HepG2 (cell line): ENCODE data around the gene RILPL1. TPM values are rescaled to one million over a fixed set of nuclear protein-coding genes. Genes with fewer than 3 reads are reported as not detected.

ENCODE experiments used
- BHLHE40 ChIP-seq: IDR thresholded peaks from 2 replicates; pipeline ENCODE4 v1.6.1; 2011; ENCODE audit warnings: low read length, improper control_type of control experiment
- ELF3 ChIP-seq: IDR thresholded peaks from 2 replicates; pipeline ENCODE4 v1.6.1; 2016; ENCODE audit warnings: missing genetic modification reagents, missing compliant biosample characterization
- HNF4G ChIP-seq, 2 experiments: sonication (generic) in 1 of 2; formaldehyde crosslinking in 1 of 2; IDR thresholded peaks; 2 replicates each; pipeline versions ENCODE4 v1.4.0 to v1.6.1; 2011 to 2020; ENCODE audit warnings: borderline replicate concordance in 2 of 2, low read depth in 2 of 2, mild to moderate bottlenecking in 2 of 2, low read length in 1 of 2, missing genetic modification reagents in 1 of 2, moderate library complexity in 1 of 2
- JUN ChIP-seq: sonication (generic); formaldehyde crosslinking; IDR thresholded peaks from 2 replicates; pipeline ENCODE4 v1.4.0; 2020; ENCODE audit warnings: mild to moderate bottlenecking, missing genetic modification reagents
- MAZ ChIP-seq, 2 experiments: sonication (generic) in 1 of 2; formaldehyde crosslinking in 1 of 2; IDR thresholded peaks; 2 replicates each; pipeline versions ENCODE4 v1.5.0 to v1.6.1; 2012 to 2020; ENCODE audit warnings: low read depth in 2 of 2, mild to moderate bottlenecking in 2 of 2, borderline replicate concordance in 1 of 2, improper control_type of control experiment in 1 of 2, low read length in 1 of 2, missing genetic modification reagents in 1 of 2, moderate library complexity in 1 of 2
- MTA1 ChIP-seq: sonication (generic); formaldehyde crosslinking; IDR thresholded peaks from 2 replicates; pipeline ENCODE4 v1.4.0; 2020; ENCODE audit warnings: missing genetic modification reagents, mild to moderate bottlenecking, borderline replicate concordance
- MYC ChIP-seq: sonication (generic); formaldehyde crosslinking; IDR thresholded peaks from 2 replicates; pipeline ENCODE4 v1.9.0; 2021; ENCODE audit warnings: missing genetic modification reagents, borderline replicate concordance
- NR1H2 ChIP-seq: sonication (generic); formaldehyde crosslinking; IDR thresholded peaks from 2 replicates; pipeline ENCODE4 v1.8.1; 2022; ENCODE audit warnings: low read depth, missing genetic modification reagents, borderline replicate concordance
- NR2C2 ChIP-seq: sonication (generic); formaldehyde crosslinking; IDR thresholded peaks from 2 replicates; pipeline ENCODE4 v1.4.0; 2020; ENCODE audit warnings: missing genetic modification reagents, mild to moderate bottlenecking, moderate library complexity, borderline replicate concordance
- POGZ ChIP-seq: sonication (generic); formaldehyde crosslinking; IDR thresholded peaks from 2 replicates; pipeline ENCODE4 v1.4.0; 2020; ENCODE audit warnings: mild to moderate bottlenecking, missing genetic modification reagents
- SALL1 ChIP-seq: sonication (generic); formaldehyde crosslinking; IDR thresholded peaks from 2 replicates; pipeline ENCODE4 v1.8.0; 2022; ENCODE audit warnings: mild to moderate bottlenecking, missing genetic modification reagents
- TBX2 ChIP-seq: sonication (generic); formaldehyde crosslinking; IDR thresholded peaks from 2 replicates; pipeline ENCODE4 v1.5.0; 2020; ENCODE audit warnings: missing genetic modification reagents, mild to moderate bottlenecking, borderline replicate concordance
- ZBTB38 ChIP-seq: sonication (generic); formaldehyde crosslinking; IDR thresholded peaks from 2 replicates; pipeline ENCODE4 v1.5.1; 2020; ENCODE audit warnings: mild to moderate bottlenecking, missing genetic modification reagents
- ZNF121 ChIP-seq: sonication (generic); formaldehyde crosslinking; IDR thresholded peaks from 2 replicates; pipeline ENCODE4 v1.5.0; 2020; ENCODE audit warnings: mild to moderate bottlenecking, missing genetic modification reagents
- ZNF263 ChIP-seq: sonication (generic); formaldehyde crosslinking; IDR thresholded peaks from 2 replicates; pipeline ENCODE4 v1.4.0; 2020; ENCODE audit warnings: missing genetic modification reagents
- ZNF552 ChIP-seq: sonication (generic); formaldehyde crosslinking; IDR thresholded peaks from 2 replicates; pipeline ENCODE4 v1.9.0; 2022; ENCODE audit warnings: missing genetic modification reagents, mild to moderate bottlenecking, borderline replicate concordance
- polyA plus RNA-seq, 8 experiments: library from polyadenylated mRNA; depleted of rRNA in 3 of 8; stranded (reverse) in 7 of 8; unstranded in 1 of 8; fragments of >200 nt; fragmentation: Illumina TruSeq in 4 of 8; extraction: Trizol in 4 of 8; gene quantifications; 2 replicates each; pipeline versions ENCODE4 v1.2.1 to v1.2.3, GENCODE V29; 2011 to 2016; ENCODE audit warnings: low read depth in 4 of 8, missing spikeins in 1 of 8, mixed read lengths in 1 of 8; ENCODE audit not compliant: insufficient read depth in 1 of 8
- total RNA-seq, 5 experiments: library from RNA; depleted of rRNA; stranded (reverse); fragments of >200 nt; fragmentation: Illumina TruSeq; extraction: Trizol; gene quantifications; 2 replicates each; pipeline ENCODE4 v1.2.3, GENCODE V29; 2016; ENCODE audit warnings: low read depth in 1 of 5
- TF ChIP-seq, protein P1 (sequence below): sonication (generic); formaldehyde crosslinking; IDR thresholded peaks from 2 replicates; pipeline ENCODE4 v1.4.0; 2020; ENCODE audit warnings: mild to moderate bottlenecking, missing genetic modification reagents, borderline replicate concordance
- TF ChIP-seq, protein P2 (sequence below): sonication (generic); IDR thresholded peaks from 2 replicates; pipeline ENCODE4 v1.6.1; 2016; ENCODE audit warnings: low read depth, borderline replicate concordance
- TF ChIP-seq, protein P3 (sequence below): sonication (generic); formaldehyde crosslinking; IDR thresholded peaks from 2 replicates; pipeline ENCODE4 v1.5.1; 2020; ENCODE audit warnings: mild to moderate bottlenecking, moderate library complexity, missing genetic modification reagents
- TF ChIP-seq, protein P4 (sequence below): sonication (generic); formaldehyde crosslinking; IDR thresholded peaks from 2 replicates; pipeline ENCODE4 v1.5.0; 2020; ENCODE audit warnings: missing genetic modification reagents, mild to moderate bottlenecking, borderline replicate concordance

The RILPL1 gene
- total and polyA plus RNA-seq, 2 of the 13 experiments (the other 11 are each of a cell fraction or from before 2014, with no cell fraction given): 5.8 to 28.4 TPM

DNA sequence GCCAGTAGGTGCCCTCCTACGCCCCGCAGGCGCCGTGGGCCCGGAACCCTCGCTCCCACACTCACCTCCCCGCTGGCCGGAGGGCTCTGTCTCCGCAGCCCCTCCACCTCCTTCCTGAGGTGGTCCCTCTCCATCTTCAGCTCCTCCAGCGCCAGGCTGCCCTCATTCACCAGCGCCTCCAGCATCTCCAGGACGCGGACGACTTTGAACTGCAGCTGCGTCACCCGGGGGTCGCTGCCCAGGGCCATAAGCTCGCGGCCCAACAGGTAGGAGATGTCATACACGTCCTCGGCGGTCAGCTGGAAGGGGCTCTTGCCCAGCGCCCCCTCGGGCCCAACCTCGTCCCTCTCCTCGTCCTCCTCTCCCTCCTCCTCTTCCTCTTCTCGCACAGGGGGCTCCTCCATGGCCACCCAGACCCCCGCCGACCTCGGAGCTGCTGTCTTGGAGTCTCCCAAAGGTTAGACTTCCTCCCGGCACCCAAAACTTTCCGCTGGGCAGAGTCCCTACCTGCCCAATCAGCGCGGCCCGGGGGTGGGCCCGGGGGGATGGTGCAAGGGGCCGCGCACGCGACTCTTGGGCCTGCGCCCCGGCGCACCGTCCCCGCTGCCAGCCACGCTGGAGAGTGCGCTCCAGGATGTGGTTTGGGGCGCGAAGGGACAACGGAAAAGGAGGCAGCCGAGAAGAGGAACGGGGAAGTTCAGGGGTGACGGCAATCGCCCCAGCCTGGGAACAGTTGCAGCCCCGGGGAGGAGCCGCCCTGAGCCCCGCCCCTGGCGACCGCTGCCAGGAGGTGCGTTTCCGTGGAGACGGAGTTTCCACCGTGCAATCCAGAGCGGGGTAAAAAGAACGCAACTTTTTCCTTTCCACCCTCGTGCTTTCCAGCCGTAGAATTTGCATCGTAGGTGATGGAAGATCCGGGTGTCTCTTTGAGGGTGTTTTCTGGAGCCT lies 97.2 kb downstream of the RILPL1 start, which contains the start of gene RILPL2 (continued):
- peak; percentile 55; the same call in 1 of the 2 replicates for TF ChIP-seq TBX2 (CRISPR knock-in tag)
- peak; percentile 35; the same call in 1 of the 2 replicates for TF ChIP-seq ZBTB38 (CRISPR knock-in tag)
- TF ChIP-seq ZNF121: 0 out of 2 replicates have a peak, but pooled peaks have one; percentile 42
- 0 out of 2 replicates have a peak, but pooled peaks have one; percentile 75 for TF ChIP-seq ZNF552 (CRISPR knock-in tag)
- TF ChIP-seq, protein P1, sequence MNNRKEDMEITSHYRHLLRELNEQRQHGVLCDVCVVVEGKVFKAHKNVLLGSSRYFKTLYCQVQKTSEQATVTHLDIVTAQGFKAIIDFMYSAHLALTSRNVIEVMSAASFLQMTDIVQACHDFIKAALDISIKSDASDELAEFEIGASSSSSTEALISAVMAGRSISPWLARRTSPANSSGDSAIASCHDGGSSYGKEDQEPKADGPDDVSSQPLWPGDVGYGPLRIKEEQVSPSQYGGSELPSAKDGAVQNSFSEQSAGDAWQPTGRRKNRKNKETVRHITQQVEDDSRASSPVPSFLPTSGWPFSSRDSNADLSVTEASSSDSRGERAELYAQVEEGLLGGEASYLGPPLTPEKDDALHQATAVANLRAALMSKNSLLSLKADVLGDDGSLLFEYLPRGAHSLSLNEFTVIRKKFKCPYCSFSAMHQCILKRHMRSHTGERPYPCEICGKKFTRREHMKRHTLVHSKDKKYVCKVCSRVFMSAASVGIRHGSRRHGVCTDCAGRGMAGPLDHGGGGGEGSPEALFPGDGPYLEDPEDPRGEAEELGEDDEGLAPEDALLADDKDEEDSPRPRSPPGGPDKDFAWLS (CRISPR knock-in tag): 0 out of 2 replicates have a peak, but pooled peaks have one; percentile 78
- TF ChIP-seq NR2C2 (CRISPR knock-in tag): peak; percentile 72
- TF ChIP-seq, protein P2, sequence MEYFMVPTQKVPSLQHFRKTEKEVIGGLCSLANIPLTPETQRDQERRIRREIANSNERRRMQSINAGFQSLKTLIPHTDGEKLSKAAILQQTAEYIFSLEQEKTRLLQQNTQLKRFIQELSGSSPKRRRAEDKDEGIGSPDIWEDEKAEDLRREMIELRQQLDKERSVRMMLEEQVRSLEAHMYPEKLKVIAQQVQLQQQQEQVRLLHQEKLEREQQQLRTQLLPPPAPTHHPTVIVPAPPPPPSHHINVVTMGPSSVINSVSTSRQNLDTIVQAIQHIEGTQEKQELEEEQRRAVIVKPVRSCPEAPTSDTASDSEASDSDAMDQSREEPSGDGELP: peak; percentile 59; the same call in 1 of the 2 replicates
- TF ChIP-seq, protein P3, sequence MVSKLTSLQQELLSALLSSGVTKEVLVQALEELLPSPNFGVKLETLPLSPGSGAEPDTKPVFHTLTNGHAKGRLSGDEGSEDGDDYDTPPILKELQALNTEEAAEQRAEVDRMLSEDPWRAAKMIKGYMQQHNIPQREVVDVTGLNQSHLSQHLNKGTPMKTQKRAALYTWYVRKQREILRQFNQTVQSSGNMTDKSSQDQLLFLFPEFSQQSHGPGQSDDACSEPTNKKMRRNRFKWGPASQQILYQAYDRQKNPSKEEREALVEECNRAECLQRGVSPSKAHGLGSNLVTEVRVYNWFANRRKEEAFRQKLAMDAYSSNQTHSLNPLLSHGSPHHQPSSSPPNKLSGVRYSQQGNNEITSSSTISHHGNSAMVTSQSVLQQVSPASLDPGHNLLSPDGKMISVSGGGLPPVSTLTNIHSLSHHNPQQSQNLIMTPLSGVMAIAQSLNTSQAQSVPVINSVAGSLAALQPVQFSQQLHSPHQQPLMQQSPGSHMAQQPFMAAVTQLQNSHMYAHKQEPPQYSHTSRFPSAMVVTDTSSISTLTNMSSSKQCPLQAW (CRISPR knock-in tag): peak; percentile 46; the same call in 1 of the 2 replicates
- peak; percentile 79 for TF ChIP-seq BHLHE40
- TF ChIP-seq, protein P4, sequence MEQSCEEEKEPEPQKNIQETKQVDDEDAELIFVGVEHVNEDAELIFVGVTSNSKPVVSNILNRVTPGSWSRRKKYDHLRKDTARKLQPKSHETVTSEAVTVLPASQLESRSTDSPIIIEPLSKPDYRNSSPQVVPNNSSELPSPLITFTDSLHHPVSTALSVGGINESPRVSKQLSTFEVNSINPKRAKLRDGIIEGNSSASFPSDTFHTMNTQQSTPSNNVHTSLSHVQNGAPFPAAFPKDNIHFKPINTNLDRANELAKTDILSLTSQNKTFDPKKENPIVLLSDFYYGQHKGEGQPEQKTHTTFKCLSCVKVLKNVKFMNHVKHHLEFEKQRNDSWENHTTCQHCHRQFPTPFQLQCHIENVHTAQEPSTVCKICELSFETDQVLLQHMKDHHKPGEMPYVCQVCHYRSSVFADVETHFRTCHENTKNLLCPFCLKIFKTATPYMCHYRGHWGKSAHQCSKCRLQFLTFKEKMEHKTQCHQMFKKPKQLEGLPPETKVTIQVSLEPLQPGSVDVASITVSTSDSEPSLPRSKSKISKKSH (CRISPR knock-in tag): no peak
- TF ChIP-seq HNF4G (IDR thresholded peaks at IDR 0.05; ENCODE audit: borderline replicate concordance, low read depth, low read length): no peak
- TF ChIP-seq HNF4G (CRISPR knock-in tag; IDR thresholded peaks at IDR 0.05; ENCODE audit: borderline replicate concordance, low read depth): 0 out of 2 replicates have a peak, but pooled peaks have one; percentile 64
- TF ChIP-seq MYC: peak; percentile 67; the same call in 1 of the 2 replicates
- TF ChIP-seq NR1H2 (CRISPR knock-in tag): no peak
- peak; percentile 91; the same call in 1 of the 2 replicates for TF ChIP-seq MTA1
- TF ChIP-seq SALL1: peak; percentile 51; the same call in 1 of the 2 replicates
- TF ChIP-seq JUN (CRISPR knock-in tag): no peak
- peak; percentile 23; the same call in 1 of the 2 replicates for TF ChIP-seq MAZ (IDR thresholded peaks at IDR 0.05; ENCODE audit: borderline replicate concordance, low read depth, low read length)
- TF ChIP-seq MAZ (CRISPR knock-in tag; IDR thresholded peaks at IDR 0.05; ENCODE audit: low read depth): no peak
- TF ChIP-seq ZNF263 (CRISPR knock-in tag): peak; percentile 92
- TF ChIP-seq POGZ (CRISPR knock-in tag): 0 out of 2 replicates have a peak, but pooled peaks have one; percentile 45
- TF ChIP-seq ELF3: no peak
